Karpas-422 (cell line): ENCODE measurements around the gene ARMC9. TPM values are rescaled to one million over a fixed set of nuclear protein-coding genes. Genes with fewer than 3 reads are reported as not detected.

Experiments
- DNase-seq: peaks from one replicate; pipeline ENCODE4 v3.0.0-alpha.2; 2015
- H2AFZ ChIP-seq: fragments of 200-600 bp; sonication (generic); 2 replicates; pipeline ENCODE4 v1.6.1; 2014; ENCODE audit warnings: antibody characterized with exemption, low read length, mixed read lengths
- H3K27ac ChIP-seq: fragments of 200-600 bp; sonication (generic); 2 replicates; pipeline ENCODE4 v1.5.1; 2014; ENCODE audit warnings: mild to moderate bottlenecking, low read length, moderate library complexity
- H3K27me3 ChIP-seq: fragments of 200-600 bp; sonication (generic); 2 replicates; pipeline ENCODE4 v1.6.1; 2014; ENCODE audit warnings: low read length, mixed read lengths
- H3K36me3 ChIP-seq: fragments of 200-600 bp; sonication (generic); 2 replicates; pipeline ENCODE4 v1.6.1; 2014; ENCODE audit warnings: low read length, mixed read lengths; ENCODE audit not compliant: insufficient read depth
- H3K4me1 ChIP-seq: fragments of 200-600 bp; sonication (generic); 2 replicates; pipeline ENCODE4 v1.6.1; 2014; ENCODE audit warnings: mild to moderate bottlenecking, low read length, mixed read lengths
- H3K4me2 ChIP-seq: fragments of 200-600 bp; sonication (generic); 2 replicates; pipeline ENCODE4 v1.6.1; 2014; ENCODE audit warnings: low read length, low read depth, mild to moderate bottlenecking; ENCODE audit not compliant: poor library complexity, severe bottlenecking
- H3K4me3 ChIP-seq: fragments of 200-600 bp; sonication (generic); 2 replicates; pipeline ENCODE4 v1.5.1; 2014; ENCODE audit warnings: mild to moderate bottlenecking, antibody characterized with exemption, low read length, mixed read lengths
- H3K79me2 ChIP-seq: fragments of 200-600 bp; sonication (generic); 2 replicates; pipeline ENCODE4 v1.6.1; 2014; ENCODE audit warnings: mild to moderate bottlenecking, low read length, mixed read lengths
- H3K9ac ChIP-seq: fragments of 200-600 bp; sonication (generic); 2 replicates; pipeline ENCODE4 v1.6.0; 2014; ENCODE audit warnings: low read length
- H3K9me2 ChIP-seq: fragments of 200-600 bp; sonication (generic), shearing (Covaris generic); replicated peaks from 2 replicates; pipeline ENCODE4 v1.6.0; 2014; ENCODE audit warnings: mild to moderate bottlenecking, low read length, moderate library complexity; ENCODE audit not compliant: insufficient read depth
- H3K9me3 ChIP-seq: fragments of 300-700, 200-600 bp; sonication (generic); 2 replicates; pipeline ENCODE4 v1.6.1; 2014; ENCODE audit warnings: low read length, mixed read lengths
- H4K20me1 ChIP-seq: fragments of 200-600 bp; sonication (generic); 2 replicates; pipeline ENCODE4 v1.6.1; 2014; ENCODE audit warnings: mild to moderate bottlenecking, antibody characterized with exemption, low read length, low read depth; ENCODE audit not compliant: insufficient read depth
- total RNA-seq: library from RNA; depleted of rRNA; stranded (reverse); fragments of >200 nt; shearing (Covaris generic); gene quantifications from 2 replicates; pipeline ENCODE4 v1.2.3, GENCODE V29; 2014; ENCODE audit warnings: low replicate concordance

The ARMC9 gene
- total RNA-seq, 1 experiment from 2014 or later, result 7.7 TPM

DNA sequence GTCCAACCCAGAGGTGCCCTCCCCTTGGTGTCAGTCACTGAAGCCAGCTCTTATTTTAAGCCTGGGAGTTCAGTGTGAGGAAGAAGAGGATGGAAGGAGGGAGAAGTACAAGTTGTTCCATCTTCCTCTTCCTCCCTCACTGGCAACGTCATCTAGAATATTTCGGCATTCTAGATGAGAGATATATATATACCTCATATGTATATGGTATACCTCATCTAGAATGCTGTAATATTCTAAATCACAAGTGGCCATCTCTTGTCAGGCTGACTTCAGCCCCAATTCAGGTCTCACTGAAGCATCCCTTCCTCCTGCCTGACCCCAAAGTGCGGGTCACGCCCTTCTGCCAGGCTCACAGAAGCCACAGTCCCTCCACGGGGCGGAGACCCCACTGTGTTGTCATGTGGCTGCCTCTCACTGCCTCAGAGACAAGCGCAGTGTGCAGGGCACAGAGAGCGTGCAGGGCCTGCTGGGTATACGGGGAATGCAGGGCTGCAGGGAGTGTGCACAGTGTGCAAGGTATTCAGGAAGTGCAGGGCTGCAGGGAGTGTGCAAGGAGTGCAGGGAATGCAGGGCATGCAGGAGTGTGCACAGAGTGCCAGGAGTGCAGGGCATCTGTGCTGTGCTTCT is 164.2 kb downstream of the ARMC9 start:
- no peaks in the 10 kb centered on the region for H3K9me2 ChIP-seq
- H3K9ac ChIP-seq, result no peak overlapping the region
- H3K27me3 ChIP-seq, result no peaks in the 10 kb centered on the region
- 0 out of 2 replicates have a peak overlapping the region, but pooled peaks have one; percentile 8 for H2AFZ ChIP-seq
- no peaks in the 10 kb centered on the region for H4K20me1 ChIP-seq
- H3K4me2 ChIP-seq, result no peak overlapping the region
- no peaks in the 10 kb centered on the region for H3K9me3 ChIP-seq
- H3K4me3 ChIP-seq, result no peak overlapping the region
- H3K27ac ChIP-seq, result no peak overlapping the region
- H3K79me2 ChIP-seq, result no peaks in the 10 kb centered on the region
- no peak for DNase-seq
- peaks cover 6% of the 10 kb centered on the region for H3K4me1 ChIP-seq
- H3K36me3 ChIP-seq, result no peaks in the 10 kb centered on the region

DNA sequence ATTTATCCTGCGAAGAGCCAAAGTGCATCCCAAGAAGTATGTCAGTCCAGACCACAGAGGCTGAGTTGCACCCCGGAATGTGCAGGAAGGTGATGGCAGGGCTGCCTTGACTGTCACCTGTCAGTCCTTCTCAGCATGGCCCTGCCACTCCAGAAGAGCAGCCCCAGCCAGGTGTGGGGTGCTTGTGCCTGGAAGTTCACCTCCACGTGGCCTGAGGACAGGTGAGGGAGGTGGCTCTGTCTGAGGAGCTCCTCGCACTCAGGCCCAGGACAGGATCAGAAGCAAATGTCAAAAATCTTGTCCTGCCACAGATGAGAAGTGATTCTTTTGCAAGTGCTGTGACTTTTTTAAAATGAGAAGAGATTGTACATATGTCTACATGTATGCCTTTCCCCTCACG is 165.6 kb downstream of the ARMC9 start:
- H3K9me2 ChIP-seq, result no peaks in the 10 kb centered on the region
- no peak for DNase-seq
- no peak overlapping the region for H3K27ac ChIP-seq
- H3K36me3 ChIP-seq, result no peaks in the 10 kb centered on the region
- no peaks in the 10 kb centered on the region for H3K9me3 ChIP-seq
- peaks cover 6% of the 10 kb centered on the region for H3K4me1 ChIP-seq
- no peak overlapping the region for H3K4me2 ChIP-seq
- H2AFZ ChIP-seq, result no peak overlapping the region
- no peaks in the 10 kb centered on the region for H4K20me1 ChIP-seq
- H3K27me3 ChIP-seq, result no peaks in the 10 kb centered on the region
- no peak overlapping the region for H3K9ac ChIP-seq
- H3K79me2 ChIP-seq, result no peaks in the 10 kb centered on the region
- H3K4me3 ChIP-seq, result no peak overlapping the region

DNA sequence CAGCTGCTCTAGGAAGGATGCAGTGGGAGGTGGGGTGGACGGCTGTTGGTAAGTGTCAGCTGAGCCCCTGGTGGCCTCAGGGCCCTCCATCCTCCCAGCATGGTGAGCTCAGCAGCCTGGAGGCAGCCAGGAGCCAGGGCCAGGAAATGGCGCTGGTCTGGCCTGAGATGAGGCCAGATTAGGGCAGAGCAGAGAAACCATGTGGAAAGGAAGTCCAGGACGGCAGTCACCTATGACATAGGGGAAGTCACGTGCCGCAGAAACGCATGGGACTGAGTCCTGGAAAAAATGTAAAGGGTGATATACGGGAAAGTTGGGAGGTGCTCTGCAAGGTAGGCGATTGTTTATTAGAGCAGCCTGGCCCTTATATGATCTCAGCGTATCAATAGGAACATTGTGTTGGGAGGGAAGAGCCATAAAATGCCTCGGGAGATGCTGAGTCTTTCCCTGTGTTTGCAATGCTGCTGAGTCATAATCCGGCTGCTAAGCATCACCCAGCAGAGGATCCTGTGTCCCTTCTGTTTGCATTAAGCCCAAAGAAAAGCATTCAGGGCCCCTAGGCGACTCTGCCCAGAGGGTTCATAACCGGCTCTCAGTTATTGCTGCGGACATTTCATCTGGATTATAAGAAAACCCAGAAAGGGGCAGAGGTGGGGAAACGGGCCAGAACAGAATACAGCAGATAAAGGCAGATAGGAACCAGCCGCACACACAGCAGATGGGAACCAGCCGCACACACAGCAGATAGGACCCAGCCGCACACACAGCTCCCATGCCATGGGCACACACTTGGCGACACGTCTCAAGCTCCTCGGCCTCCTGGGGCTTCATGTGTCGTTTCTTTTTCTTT is 166.8 kb downstream of the ARMC9 start:
- Histone ChIP-seq H3K27ac (no peak overlapping the region), H2AFZ (no peak overlapping the region), H3K9me3 (no peaks in the 10 kb centered on the region), H3K79me2 (no peaks in the 10 kb centered on the region), H4K20me1 (no peaks in the 10 kb centered on the region), H3K9me2 (no peaks in the 10 kb centered on the region), H3K4me1 (peaks cover 6% of the 10 kb centered on the region), H3K9ac (no peak overlapping the region), H3K4me2 (no peak overlapping the region), H3K27me3 (no peaks in the 10 kb centered on the region), H3K4me3 (no peak overlapping the region), H3K36me3 (no peaks in the 10 kb centered on the region)
- no peak for DNase-seq

DNA sequence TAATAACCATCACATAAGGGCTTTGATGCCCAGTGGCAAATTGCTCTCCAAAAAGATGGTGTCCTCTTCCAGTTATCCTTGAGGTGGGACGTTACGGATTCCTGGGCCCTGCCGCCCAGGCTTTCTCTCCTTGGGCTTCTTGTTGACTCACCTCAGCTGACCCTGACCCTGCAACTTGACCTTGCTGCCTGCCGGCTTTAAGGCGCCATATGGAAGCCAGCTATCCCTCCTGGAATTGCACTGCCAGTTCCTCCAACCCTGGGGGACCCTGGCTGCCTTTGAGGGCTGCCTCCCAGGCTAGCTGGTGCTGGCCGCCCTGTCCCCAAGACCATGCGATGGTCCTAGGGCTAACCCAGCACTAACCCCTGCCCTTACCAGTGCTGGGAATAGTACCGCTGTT is 168.7 kb downstream of the ARMC9 start:
- no peaks in the 10 kb centered on the region for H3K36me3 ChIP-seq
- H3K9me3 ChIP-seq, result no peaks in the 10 kb centered on the region
- H3K79me2 ChIP-seq, result no peaks in the 10 kb centered on the region
- H3K27me3 ChIP-seq, result no peaks in the 10 kb centered on the region
- H2AFZ ChIP-seq, result no peak overlapping the region
- H3K4me1 ChIP-seq, result peaks cover 3% of the 10 kb centered on the region
- H4K20me1 ChIP-seq, result no peaks in the 10 kb centered on the region
- no peaks in the 10 kb centered on the region for H3K9me2 ChIP-seq
- H3K27ac ChIP-seq, result no peak overlapping the region
- H3K9ac ChIP-seq, result no peak overlapping the region
- H3K4me3 ChIP-seq, result no peak overlapping the region
- DNase-seq, result no peak
- no peak overlapping the region for H3K4me2 ChIP-seq

DNA sequence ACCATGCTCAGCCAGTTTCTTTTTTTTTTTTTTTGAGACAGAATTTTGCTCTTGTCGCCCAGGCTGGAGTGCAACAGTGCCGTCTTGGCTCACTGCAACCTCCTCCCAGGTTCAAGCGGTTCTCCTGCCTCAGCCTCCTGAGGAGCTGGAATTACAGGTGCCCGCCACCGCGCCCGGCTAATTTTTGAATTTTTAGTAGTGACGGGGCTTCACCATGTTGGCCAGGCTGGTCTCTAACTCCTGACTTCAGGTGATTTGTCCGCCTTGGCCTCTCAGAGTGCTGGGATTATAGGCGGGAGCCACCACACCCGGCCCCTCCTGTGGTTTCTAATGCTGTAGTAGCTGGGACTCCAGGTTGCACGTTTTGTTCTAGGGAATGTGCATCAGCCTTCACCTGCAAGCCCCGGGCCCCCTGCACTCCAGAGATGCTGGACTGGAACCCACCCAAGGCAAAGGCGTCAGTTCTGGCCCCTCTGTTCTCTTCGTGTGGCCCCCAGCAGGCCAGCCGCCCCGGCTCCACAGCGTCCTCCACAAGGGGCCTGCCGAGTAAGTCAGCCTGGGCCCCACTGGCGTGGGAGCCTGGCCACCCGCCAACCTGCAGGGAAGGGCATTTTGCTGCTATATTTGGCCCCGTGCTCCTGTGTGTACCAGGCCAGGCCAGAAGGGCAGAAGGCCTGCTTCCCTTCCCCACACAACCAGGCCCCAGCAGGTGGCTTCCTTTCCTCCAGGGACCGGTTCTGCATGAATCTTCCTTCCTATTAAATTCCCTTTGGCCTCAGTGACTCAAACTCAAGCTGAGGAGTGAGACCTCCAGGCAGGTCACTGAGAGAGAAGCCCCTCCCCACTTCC is 171.4 kb downstream of the ARMC9 start:
- no peak overlapping the region for H3K4me2 ChIP-seq
- H3K27me3 ChIP-seq, result no peaks in the 10 kb centered on the region
- H3K4me1 ChIP-seq, result peaks cover 2% of the 10 kb centered on the region; the same call in 1 of the 2 replicates
- no peak overlapping the region for H2AFZ ChIP-seq
- H3K9me3 ChIP-seq, result no peaks in the 10 kb centered on the region
- DNase-seq, result no peak
- H3K27ac ChIP-seq, result no peak overlapping the region
- H3K36me3 ChIP-seq, result no peaks in the 10 kb centered on the region
- no peak overlapping the region for H3K4me3 ChIP-seq
- no peak overlapping the region for H3K9ac ChIP-seq
- H3K79me2 ChIP-seq, result no peaks in the 10 kb centered on the region
- no peaks in the 10 kb centered on the region for H4K20me1 ChIP-seq
- H3K9me2 ChIP-seq, result no peaks in the 10 kb centered on the region

DNA sequence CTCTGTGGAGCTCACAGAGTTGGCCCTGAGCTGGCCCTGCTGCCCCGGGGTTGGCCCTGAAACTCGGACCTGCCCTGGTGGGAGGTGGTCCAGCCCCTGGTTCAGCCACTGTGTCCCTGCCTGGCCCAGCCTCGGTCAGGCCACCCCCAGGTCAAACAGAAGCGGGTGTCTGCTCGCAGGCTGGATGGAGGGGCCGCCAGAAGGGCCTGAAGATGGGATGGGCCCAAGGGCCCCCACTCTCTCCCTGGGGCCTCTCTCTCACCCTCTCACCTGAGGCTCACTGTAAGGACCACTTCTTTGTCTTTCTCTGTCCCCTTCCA is 172.0 kb downstream of the ARMC9 start:
- Histone ChIP-seq H3K9me3 (no peaks in the 10 kb centered on the region), H3K4me1 (peaks cover 3% of the 10 kb centered on the region; the same call in 1 of the 2 replicates), H3K4me3 (no peak overlapping the region), H3K79me2 (no peaks in the 10 kb centered on the region), H3K27ac (no peak overlapping the region), H2AFZ (no peak overlapping the region), H3K9ac (no peak overlapping the region), H4K20me1 (no peaks in the 10 kb centered on the region), H3K36me3 (no peaks in the 10 kb centered on the region), H3K9me2 (no peaks in the 10 kb centered on the region), H3K4me2 (no peak overlapping the region), H3K27me3 (no peaks in the 10 kb centered on the region)
- DNase-seq, result no peak

DNA sequence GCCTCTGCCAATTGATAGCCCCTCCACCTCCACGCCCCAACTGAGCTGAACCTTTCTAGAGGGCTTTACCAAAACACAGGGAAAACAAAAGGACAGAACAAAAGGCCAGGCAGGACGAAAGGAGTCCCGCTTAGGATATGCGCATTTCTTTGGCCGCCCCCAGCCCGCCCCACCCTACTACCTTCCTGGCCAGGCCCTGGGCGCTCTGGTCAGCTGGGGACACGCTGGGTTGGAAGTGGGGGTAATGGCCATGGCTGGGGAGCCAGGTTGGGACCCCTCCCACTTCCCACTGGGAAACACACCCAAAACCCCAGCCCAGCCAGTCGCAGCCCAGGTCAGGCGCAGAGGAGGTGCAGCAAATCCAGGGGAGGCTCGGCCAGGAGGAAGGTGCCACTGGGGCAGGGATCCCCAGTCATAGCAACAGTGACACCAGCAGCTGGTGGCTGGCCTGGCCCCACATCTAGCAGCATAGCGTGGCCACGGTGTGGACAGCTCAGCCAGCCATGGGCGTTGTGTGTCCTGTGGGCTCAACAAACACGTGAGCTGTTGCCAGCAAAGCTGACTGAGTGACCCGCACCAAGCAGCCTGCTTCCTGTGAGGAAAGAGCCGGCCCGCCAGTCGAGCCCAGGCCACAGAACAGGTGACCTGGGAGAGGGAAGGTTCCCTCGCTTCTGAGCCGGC is 172.5 kb downstream of the ARMC9 start:
- Histone ChIP-seq H3K27ac (no peak overlapping the region), H3K4me2 (no peak overlapping the region), H4K20me1 (no peaks in the 10 kb centered on the region), H3K4me1 (peaks cover 3% of the 10 kb centered on the region; the same call in 1 of the 2 replicates), H3K4me3 (no peak overlapping the region), H3K27me3 (no peaks in the 10 kb centered on the region), H3K36me3 (no peaks in the 10 kb centered on the region), H3K9me2 (no peaks in the 10 kb centered on the region), H2AFZ (no peak overlapping the region), H3K9me3 (no peaks in the 10 kb centered on the region), H3K79me2 (no peaks in the 10 kb centered on the region), H3K9ac (no peak overlapping the region)
- DNase-seq, result no peak
